ENCODE measurements around the gene GNAQ.

DNA sequence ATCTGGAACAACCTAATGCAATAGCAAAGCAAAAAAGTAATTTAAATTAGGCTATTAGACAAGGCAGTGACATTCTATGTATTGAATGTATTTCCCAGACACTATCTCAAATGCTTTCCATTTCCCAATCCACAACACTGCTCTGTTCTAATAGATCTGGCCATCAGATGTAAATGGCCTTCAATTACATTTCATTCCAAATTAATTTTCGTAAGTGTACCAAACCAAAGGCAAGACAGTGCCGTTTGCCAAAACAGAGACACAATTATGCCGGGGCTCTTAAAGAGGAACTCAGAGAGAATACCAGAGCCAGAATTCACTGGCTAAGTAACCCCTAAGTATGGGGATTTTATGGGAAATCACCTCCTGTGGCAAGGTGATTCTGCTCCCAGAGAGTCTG, 63.1 kb downstream of the GNAQ start:
- no peak for TF ChIP-seq EP300 (IDR thresholded peaks at IDR 0.05)
- TF ChIP-seq, protein P1, sequence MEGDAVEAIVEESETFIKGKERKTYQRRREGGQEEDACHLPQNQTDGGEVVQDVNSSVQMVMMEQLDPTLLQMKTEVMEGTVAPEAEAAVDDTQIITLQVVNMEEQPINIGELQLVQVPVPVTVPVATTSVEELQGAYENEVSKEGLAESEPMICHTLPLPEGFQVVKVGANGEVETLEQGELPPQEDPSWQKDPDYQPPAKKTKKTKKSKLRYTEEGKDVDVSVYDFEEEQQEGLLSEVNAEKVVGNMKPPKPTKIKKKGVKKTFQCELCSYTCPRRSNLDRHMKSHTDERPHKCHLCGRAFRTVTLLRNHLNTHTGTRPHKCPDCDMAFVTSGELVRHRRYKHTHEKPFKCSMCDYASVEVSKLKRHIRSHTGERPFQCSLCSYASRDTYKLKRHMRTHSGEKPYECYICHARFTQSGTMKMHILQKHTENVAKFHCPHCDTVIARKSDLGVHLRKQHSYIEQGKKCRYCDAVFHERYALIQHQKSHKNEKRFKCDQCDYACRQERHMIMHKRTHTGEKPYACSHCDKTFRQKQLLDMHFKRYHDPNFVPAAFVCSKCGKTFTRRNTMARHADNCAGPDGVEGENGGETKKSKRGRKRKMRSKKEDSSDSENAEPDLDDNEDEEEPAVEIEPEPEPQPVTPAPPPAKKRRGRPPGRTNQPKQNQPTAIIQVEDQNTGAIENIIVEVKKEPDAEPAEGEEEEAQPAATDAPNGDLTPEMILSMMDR (IDR thresholded peaks at IDR 0.05): no peak
